Measurements from ENCODE around the gene COLEC11.

- TF ChIP-seq POLR2AphosphoS5 (IDR thresholded peaks at IDR 0.05; ENCODE audit: low read length) (no peak), NBN (IDR thresholded peaks at IDR 0.05) (no peak), POLR2A (IDR thresholded peaks at IDR 0.05; ENCODE audit: low read depth, low read length) (no peak), CTCF (IDR thresholded peaks at IDR 0.05 in 2 of 3, conservative IDR thresholded peaks at IDR 0.05 in 1 of 3; ENCODE audit: control insufficient read depth in 2 of 3, extremely low read depth in 1 of 3, insufficient read depth in 1 of 3, low read depth in 3 of 3, low read length in 3 of 3) (no peak), RAD21 (IDR thresholded peaks at IDR 0.05; ENCODE audit: insufficient read depth, low read depth, low read length) (no peak), CHD2 (IDR thresholded peaks at IDR 0.05; ENCODE audit: borderline replicate concordance, low read depth, low read length) (no peak), RFX5 (IDR thresholded peaks at IDR 0.05; ENCODE audit: low read depth, low read length) (no peak), ATF2 (IDR thresholded peaks at IDR 0.05; ENCODE audit: low read length) (no peak), SKIL (IDR thresholded peaks at IDR 0.05; ENCODE audit: low read depth, poor library complexity, severe bottlenecking) (no peak), SRF (IDR thresholded peaks at IDR 0.05; ENCODE audit: low read depth in 2 of 2, low read length in 2 of 2) (no peak), TCF12 (IDR thresholded peaks at IDR 0.05; ENCODE audit: low read depth, low read length) (no peak), MYC (IDR thresholded peaks at IDR 0.05; ENCODE audit: insufficient read depth, insufficient read length, insufficient replicate concordance, low read length, severe bottlenecking) (no peak)
Observed at GRCh38 chr2:3639653-3640052, 44.7 kb downstream of the COLEC11 start.

Data from GM12878 (cell line).